SK-N-MC (cell line): Measurements from ENCODE around the gene DIAPH1.

ENCODE experiments used
- EZH2 ChIP-seq: fragments of 200-600 bp; sonication (generic); IDR thresholded peaks from one replicate; pipeline ENCODE4 v1.6.1; 2017; ENCODE audit warnings: antibody characterized with exemption
- FOXP2 ChIP-seq: optimal IDR thresholded peaks from 2 replicates; pipeline ENCODE3; 2011; ENCODE audit warnings: mild to moderate bottlenecking, moderate library complexity; ENCODE audit not compliant: insufficient read depth; ENCODE audit errors: extremely low read length, control extremely low read depth
- POLR2AphosphoS5 ChIP-seq: IDR thresholded peaks from 2 replicates; pipeline ENCODE4 v1.6.1; 2012; ENCODE audit warnings: mild to moderate bottlenecking, low read depth, low read length, borderline replicate concordance

- TF ChIP-seq EZH2 (no peak), POLR2AphosphoS5 (no peak), FOXP2 (no peak)
These were observed 102.2 kb downstream of the DIAPH1 start for GRCh38 chr5:141516672-141517025.
